ENCODE data around the gene HCN2.

Gene HCN2

GRCh38 chr19:593055-593454 lies 3.4 kb downstream of the HCN2 start:
- no peak overlapping the region for H3K4me3 ChIP-seq (ENCODE audit: low read depth, low read length)
- no peak for DNase-seq (ENCODE audit: low read depth)
- no peak for TF ChIP-seq CTCF (IDR thresholded peaks at IDR 0.05; ENCODE audit: insufficient read depth, low read depth, low read length, missing control alignments)

- TF ChIP-seq CTCF (IDR thresholded peaks at IDR 0.05; ENCODE audit: insufficient read depth, low read depth, low read length, missing control alignments) = no peak
- DNase-seq (ENCODE audit: low read depth) = no peak
- H3K4me3 ChIP-seq (ENCODE audit: low read depth, low read length) = no peak overlapping the region
These were observed 3.8 kb downstream of the HCN2 start for GRCh38 chr19:593505-593904.

DNA sequence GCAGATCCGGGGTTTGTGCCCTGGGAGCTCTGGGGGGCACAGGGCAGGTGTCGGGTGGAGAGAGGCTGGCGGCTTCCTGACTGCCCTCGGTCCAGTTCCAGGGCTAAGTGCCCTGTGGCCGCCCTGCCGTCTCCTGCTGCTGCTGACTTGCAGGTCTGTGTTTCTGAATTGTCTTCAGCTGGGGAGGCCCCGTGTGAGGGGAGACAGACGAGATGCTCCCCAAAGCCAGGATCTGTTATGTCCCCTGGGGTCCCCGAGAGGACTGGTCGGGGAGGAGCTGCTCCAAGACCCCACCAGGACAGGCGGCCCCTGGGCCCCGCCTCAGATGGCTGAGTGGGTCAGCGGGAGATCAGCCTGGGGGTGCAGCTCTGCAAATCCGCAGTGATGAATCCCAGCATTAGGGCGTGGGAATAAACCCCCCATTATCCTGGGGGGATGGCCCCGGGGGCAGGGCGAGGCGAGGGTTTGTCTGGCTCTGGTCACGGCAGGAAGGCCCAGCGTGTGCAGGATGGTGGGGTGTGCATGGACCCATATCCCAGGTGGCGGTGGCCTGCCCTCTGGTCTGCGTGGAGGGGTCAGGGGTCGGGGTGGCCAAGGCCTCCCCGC lies 4.7 kb downstream of the HCN2 start:
- no peak overlapping the region for H3K4me3 ChIP-seq (ENCODE audit: low read depth, low read length)
- no peak for TF ChIP-seq CTCF (IDR thresholded peaks at IDR 0.05; ENCODE audit: insufficient read depth, low read depth, low read length, missing control alignments)
- DNase-seq (ENCODE audit: low read depth) = no peak

DNA sequence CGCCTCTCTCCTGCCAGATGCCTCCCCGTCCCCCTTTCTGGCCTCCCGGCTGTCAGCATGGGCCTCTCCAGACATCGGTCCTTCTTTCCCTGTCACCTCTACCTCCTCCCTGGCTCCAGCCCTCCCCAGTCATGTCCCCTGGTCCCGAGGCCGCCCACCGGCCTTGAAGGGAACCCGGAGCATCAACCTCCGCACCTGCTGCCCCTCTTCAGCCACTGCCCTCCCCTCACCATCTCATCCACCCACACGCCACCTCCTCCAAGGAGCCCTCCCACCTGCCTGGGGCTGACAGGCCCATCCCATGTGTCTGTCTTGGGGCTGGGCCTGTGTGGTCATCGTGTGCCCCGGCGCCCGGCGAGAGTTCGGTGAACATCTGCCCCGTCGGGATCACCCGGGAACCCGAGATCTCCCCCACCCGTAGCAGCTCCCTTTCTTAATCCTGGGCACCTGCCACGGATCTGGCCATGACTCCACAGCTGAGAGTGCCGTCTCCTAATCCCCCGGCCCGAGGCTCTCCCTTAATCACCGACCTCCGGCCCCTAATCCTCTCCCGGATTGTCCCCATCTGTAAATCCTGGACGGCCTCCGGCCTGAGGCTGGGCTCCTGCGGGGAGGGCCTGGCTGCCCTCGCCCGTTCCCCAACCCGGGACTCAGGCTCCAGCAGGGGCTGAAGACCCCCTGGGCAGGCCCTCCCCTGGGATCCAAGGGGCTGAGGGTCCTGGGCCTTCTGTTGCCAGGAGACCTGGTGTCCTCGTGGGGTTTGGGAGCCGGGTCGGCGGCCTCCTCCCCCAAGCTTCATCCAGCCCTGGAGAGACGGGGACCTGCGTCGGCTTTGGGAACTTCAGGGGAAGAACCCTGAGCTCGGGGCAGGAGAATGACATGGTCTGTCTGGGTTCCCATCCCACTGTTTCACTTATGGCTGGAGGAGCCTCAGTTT lies 5.9 kb downstream of the HCN2 start:
- H3K4me3 ChIP-seq (ENCODE audit: low read depth, low read length) = no peak overlapping the region
- DNase-seq (ENCODE audit: low read depth) = no peak
- TF ChIP-seq CTCF (IDR thresholded peaks at IDR 0.05; ENCODE audit: insufficient read depth, low read depth, low read length, missing control alignments) = no peak

DNA sequence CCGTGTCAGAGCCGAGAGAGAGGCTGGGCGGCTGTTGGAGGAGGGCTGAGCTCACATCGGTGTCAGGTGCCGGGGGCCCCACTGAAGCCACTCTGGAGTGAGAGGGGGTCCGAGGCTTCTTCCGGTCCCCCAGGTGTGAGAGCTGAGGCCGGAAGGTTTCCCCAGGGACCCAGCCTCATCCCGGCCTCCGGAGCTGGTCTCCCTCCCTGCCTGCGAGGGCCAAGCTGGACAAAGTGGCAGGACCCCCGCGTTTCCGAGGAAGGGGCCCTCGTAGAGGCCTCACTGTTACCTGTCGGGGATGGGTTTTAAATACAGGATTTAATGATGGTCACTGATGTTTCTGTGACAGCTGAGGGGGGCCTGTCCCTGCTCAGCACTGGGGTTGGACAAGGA lies 6.6 kb downstream of the HCN2 start:
- TF ChIP-seq CTCF (IDR thresholded peaks at IDR 0.05; ENCODE audit: insufficient read depth, low read depth, low read length, missing control alignments) = no peak
- H3K4me3 ChIP-seq (ENCODE audit: low read depth, low read length) = no peak overlapping the region
- DNase-seq (ENCODE audit: low read depth) = no peak

GRCh38 chr19:597406-598315 lies 8.0 kb downstream of the HCN2 start:
- no peak overlapping the region for H3K4me3 ChIP-seq (ENCODE audit: low read depth, low read length)
- TF ChIP-seq CTCF (IDR thresholded peaks at IDR 0.05; ENCODE audit: insufficient read depth, low read depth, low read length, missing control alignments) = no peak
- no peak for DNase-seq (ENCODE audit: low read depth)

All from GM12865 (cell line).